ENCODE data around the gene TNS1.

DNA sequence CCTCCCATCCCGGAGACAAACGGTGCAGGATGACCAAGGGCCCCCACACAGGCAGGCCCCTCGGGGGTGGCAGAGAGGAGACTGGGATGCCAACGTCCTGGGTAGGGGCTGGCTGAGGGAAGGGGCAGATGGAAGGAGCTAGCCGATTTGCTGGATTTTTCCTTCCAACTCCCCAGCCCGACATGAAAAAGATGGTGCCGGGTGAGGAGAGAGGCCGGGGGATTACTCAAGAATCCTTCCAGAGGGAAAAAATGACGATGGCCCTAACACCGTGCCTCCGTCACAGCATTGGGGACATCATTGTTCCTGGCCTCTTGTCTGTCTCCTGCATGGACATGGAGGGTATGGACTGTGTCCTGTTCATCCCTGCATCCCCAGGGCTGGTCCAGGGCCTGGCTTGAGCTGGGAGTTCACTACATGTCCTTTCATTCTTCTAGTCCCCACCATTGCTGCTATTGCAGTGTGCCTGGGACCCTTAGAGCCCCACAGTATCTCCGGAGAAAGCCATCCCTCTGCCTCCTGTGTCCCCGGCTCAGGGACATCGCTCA, 217.7 kb downstream of the TNS1 start:
- no peak for TF ChIP-seq TCF7L2 (IDR thresholded peaks at IDR 0.05; ENCODE audit: borderline replicate concordance, extremely low read depth, insufficient read depth, insufficient read length)
- TF ChIP-seq, protein P1, sequence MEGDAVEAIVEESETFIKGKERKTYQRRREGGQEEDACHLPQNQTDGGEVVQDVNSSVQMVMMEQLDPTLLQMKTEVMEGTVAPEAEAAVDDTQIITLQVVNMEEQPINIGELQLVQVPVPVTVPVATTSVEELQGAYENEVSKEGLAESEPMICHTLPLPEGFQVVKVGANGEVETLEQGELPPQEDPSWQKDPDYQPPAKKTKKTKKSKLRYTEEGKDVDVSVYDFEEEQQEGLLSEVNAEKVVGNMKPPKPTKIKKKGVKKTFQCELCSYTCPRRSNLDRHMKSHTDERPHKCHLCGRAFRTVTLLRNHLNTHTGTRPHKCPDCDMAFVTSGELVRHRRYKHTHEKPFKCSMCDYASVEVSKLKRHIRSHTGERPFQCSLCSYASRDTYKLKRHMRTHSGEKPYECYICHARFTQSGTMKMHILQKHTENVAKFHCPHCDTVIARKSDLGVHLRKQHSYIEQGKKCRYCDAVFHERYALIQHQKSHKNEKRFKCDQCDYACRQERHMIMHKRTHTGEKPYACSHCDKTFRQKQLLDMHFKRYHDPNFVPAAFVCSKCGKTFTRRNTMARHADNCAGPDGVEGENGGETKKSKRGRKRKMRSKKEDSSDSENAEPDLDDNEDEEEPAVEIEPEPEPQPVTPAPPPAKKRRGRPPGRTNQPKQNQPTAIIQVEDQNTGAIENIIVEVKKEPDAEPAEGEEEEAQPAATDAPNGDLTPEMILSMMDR (IDR thresholded peaks at IDR 0.05 in 2 of 3, conservative IDR thresholded peaks at IDR 0.05 in 1 of 3; ENCODE audit: borderline replicate concordance in 1 of 3, insufficient read depth in 1 of 3, low read depth in 2 of 3, low read length in 2 of 3): no peak
- TF ChIP-seq POLR2A (IDR thresholded peaks at IDR 0.05; ENCODE audit: borderline replicate concordance, extremely low read depth, insufficient read depth, insufficient read length): no peak
- TF ChIP-seq, protein P2, sequence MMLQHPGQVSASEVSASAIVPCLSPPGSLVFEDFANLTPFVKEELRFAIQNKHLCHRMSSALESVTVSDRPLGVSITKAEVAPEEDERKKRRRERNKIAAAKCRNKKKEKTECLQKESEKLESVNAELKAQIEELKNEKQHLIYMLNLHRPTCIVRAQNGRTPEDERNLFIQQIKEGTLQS (IDR thresholded peaks at IDR 0.05): no peak
- TF ChIP-seq SRF (IDR thresholded peaks at IDR 0.05; ENCODE audit: low read depth): no peak
- TF ChIP-seq, protein P3, sequence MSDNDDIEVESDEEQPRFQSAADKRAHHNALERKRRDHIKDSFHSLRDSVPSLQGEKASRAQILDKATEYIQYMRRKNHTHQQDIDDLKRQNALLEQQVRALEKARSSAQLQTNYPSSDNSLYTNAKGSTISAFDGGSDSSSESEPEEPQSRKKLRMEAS (IDR thresholded peaks at IDR 0.05): no peak
- no peak for TF ChIP-seq SP1 (IDR thresholded peaks at IDR 0.05; ENCODE audit: low read depth)
- no peak for TF ChIP-seq SIN3A (IDR thresholded peaks at IDR 0.05; ENCODE audit: low read depth)
- TF ChIP-seq YY1 (IDR thresholded peaks at IDR 0.05; ENCODE audit: extremely low read depth, insufficient replicate concordance, low read depth, low read length): no peak
- TF ChIP-seq POLR2AphosphoS5 (IDR thresholded peaks at IDR 0.05; ENCODE audit: low read depth, low read length): no peak
- TF ChIP-seq RAD21 (IDR thresholded peaks at IDR 0.05; ENCODE audit: low read depth): no peak
- no peak for TF ChIP-seq ZNF274 (IDR thresholded peaks at IDR 0.05; ENCODE audit: low read depth, low read length)
- no peak for TF ChIP-seq EZH2 (IDR thresholded peaks at IDR 0.05)

All from HCT116 (cell line).